Memory B cell (primary cell): Measurements from ENCODE around the gene SMPD2.
A peak's percentile ranks its signal among the peaks of the same experiment; 100 is the strongest.

Experiments
- ATAC-seq: fragments of 150-1000 bp; cut with Tn5 transposase; 2 replicates; pipeline ENCODE4 v1.10.0; 2021; ENCODE audit warnings: low read depth, mild to moderate bottlenecking, moderate library complexity
- DNase-seq, 2 donors: peaks; one replicate each; pipeline ENCODE4 v3.0.0; 2022; ENCODE audit warnings: low spot score in 2 of 2
- H3K27ac Mint-ChIP-seq: one replicate; pipeline ENCODE4 v1.8.0; 2022; ENCODE audit warnings: mild to moderate bottlenecking, moderate library complexity, mixed read lengths
- H3K27me3 Mint-ChIP-seq: one replicate; pipeline ENCODE4 v1.8.0; 2022; ENCODE audit warnings: mixed read lengths
- H3K36me3 Mint-ChIP-seq: one replicate; pipeline ENCODE4 v1.8.0; 2022; ENCODE audit warnings: mild to moderate bottlenecking, mixed read lengths
- H3K4me1 Mint-ChIP-seq: one replicate; pipeline ENCODE4 v1.8.0; 2022; ENCODE audit warnings: mixed read lengths
- H3K4me3 Mint-ChIP-seq: one replicate; pipeline ENCODE4 v1.8.0; 2022; ENCODE audit warnings: mild to moderate bottlenecking, moderate library complexity, mixed read lengths
- H3K9me3 Mint-ChIP-seq: one replicate; pipeline ENCODE4 v1.8.0; 2022; ENCODE audit warnings: mixed read lengths

Gene SMPD2

DNA sequence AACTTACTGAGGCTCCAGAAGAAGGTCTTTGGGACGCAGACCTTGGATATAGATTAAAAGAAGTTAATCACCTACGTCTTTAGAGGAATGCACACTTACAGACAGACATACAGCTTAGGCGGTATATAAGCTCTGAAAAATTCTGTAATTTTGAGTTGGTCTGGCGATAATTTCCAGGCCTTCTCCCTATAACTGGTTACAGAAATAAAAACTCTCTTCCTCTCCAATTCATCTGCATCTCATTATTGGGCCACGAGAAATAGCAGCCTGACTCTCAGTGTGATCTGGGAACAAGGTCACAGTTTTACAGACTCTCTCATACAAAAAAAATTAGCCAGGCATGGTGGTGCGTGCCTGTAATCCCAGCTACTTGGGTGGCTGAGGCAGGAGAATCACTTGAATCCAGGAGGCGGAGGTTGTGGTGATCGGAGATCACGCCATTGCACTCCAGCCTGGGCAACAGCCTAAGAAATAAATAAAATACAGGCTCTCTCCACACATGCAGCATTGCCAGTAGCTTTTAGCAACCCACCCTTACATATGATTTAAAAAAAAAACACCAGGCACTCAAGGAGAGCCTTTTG is 37.8 kb downstream of the SMPD2 start:
- peak overlapping the region; percentile 93 for H3K27ac Mint-ChIP-seq
- ATAC-seq (no peak), DNase-seq (no peak)
- H3K36me3 Mint-ChIP-seq: peaks cover 38% of the 10 kb centered on the region
- H3K4me1 Mint-ChIP-seq: peaks cover 47% of the 10 kb centered on the region
- peak overlapping the region; percentile 82 for H3K4me3 Mint-ChIP-seq
- H3K27me3 Mint-ChIP-seq: no peaks in the 10 kb centered on the region
- no peaks in the 10 kb centered on the region for H3K9me3 Mint-ChIP-seq

DNA sequence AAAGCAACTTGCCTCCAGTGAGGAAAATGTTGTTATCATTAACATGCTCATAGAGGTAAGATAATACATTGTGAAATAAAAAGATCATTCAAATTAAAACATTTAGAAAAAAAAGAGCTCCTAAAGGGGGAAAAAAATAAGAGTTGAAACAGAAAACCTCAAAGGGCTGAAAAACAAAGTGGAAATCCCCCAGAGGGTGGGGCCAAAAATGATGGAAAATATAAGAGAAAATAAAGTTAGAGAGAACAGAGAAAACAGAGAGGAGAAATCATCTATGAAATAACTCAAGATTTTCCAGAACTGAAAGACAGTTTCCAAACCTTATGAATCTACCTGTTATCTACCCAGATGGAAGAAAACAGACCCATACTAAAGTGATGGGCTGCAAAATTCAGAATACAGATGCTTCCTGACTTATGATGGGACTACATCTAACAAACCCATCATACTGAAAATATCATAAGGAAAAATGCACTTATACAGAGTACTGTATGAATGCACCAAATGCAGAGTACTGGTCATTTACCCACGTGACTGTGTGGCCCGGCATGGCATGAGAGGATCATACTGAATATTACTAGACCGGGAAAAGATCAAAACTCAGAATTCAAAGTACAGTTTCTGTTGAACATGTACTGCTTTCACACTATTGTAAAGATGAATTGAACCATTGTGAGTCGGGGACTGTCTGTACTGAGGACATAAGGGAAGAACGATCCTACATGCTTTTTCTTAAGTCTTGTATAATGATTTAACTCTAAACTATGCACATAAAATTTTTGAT is 38.5 kb downstream of the SMPD2 start:
- peak overlapping the region; percentile 93 for H3K27ac Mint-ChIP-seq
- peaks cover 33% of the 10 kb centered on the region for H3K36me3 Mint-ChIP-seq
- H3K4me3 Mint-ChIP-seq: peak overlapping the region; percentile 82
- ATAC-seq (no peak), DNase-seq (no peak)
- no peaks in the 10 kb centered on the region for H3K27me3 Mint-ChIP-seq
- H3K9me3 Mint-ChIP-seq: no peaks in the 10 kb centered on the region
- H3K4me1 Mint-ChIP-seq: peaks cover 49% of the 10 kb centered on the region

DNA sequence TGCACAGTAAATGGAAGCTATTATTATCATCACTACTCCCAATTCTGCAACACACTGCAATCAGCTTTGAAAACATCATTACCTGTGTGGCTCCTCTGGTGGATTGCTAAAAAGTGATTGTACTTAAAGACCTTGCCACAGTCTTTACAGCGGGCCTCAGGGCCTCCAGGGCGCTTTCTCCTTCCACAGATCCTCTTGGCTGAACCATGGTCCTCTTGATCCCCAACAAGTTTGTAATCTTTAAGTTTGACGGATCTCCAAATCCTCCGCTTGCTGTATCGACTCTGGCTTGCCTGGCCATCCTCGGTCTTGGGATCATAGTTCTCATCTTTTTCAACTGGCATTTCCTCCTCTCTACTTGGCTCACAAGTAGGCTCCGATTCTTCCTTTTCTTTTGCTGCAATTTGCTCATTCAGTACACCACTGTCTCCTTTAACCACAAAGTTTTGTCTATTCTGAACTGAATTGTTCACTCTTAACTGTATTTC is 40.5 kb downstream of the SMPD2 start:
- Mint-ChIP-seq H3K27me3 (no peaks in the 10 kb centered on the region), H3K36me3 (peaks cover 24% of the 10 kb centered on the region), H3K9me3 (no peaks in the 10 kb centered on the region), H3K27ac (peak overlapping the region; percentile 95), H3K4me1 (peaks cover 46% of the 10 kb centered on the region), H3K4me3 (peak overlapping the region; percentile 97)
- no peak for DNase-seq
- ATAC-seq: no peak

DNA sequence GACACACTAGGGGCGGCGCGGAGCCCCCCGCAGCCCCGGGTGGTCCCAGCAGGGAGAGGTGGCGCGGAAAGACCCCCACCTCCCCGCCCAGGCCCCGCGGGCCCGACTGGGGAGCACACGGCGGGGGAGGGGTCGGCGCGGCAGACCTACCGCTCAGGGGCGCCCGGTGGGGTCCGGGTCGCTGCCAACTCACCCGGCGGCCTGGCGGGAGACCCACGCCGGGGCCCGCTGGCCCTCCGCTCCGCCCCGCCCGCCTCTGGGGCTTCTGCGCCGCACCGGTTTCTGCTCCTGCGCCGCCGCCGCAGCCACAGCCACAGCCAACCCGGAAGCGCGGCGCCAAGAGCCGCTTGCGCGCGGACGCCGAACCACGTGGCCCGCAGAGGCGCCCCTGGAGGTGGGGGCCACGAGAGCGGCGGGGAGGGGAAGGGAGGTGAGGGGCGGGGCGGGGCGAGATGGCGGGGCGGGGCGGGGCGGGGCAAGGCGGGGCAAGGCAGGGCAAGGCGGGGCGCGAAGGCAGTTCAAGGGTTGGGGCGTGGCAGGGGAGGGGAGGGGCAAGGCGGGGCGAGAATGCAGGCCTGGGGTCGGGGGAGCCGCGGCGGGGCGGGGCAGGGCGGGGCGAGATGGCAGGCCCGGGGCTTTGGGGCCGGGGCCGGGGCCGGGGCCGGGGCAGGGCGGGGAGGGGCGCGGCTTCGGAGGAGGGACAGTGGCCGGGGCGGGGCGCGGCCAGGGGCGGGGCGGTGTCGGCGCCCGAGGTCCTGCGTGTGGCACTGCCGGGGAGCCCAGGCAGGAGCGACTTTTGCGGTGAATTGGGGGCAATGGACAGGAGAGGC is 42.6 kb downstream of the SMPD2 start, which contains the start of gene ZBTB24:
ZBTB24 (minus strand) TSS at position 315 of the 830 bp plus-strand sequence. CDS start 1,193 bp downstream, outside the sequence.
- ATAC-seq (peak; percentile 82), DNase-seq (peak; percentile 77 to 86)
- peaks cover 38% of the 10 kb centered on the region for H3K4me1 Mint-ChIP-seq
- peak within 1 kb of the TSS; percentile 97 for H3K4me3 Mint-ChIP-seq
- peaks cover 19% of the 10 kb centered on the region for H3K36me3 Mint-ChIP-seq
- no peaks in the 10 kb centered on the region for H3K27me3 Mint-ChIP-seq
- H3K27ac Mint-ChIP-seq: peak within 1 kb of the TSS; percentile 95
- H3K9me3 Mint-ChIP-seq: no peaks in the 10 kb centered on the region

DNA sequence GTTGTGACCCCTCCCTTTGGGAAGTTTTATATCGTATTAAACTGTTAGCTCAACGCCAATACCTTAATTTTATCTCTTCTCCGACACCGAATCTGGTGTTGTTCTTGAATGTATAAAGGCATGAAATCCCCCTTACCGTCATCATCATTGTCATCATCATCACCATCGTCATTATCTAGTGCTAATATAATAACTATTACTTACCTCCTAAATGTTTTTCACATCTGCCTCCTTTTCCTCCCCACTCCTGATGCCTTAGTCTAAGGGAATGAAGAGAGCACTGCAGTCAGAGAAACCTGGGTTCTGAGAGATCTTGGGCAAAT is 43.2 kb downstream of the SMPD2 start:
- no peak for DNase-seq
- peaks cover 18% of the 10 kb centered on the region for H3K36me3 Mint-ChIP-seq
- H3K27ac Mint-ChIP-seq: peak overlapping the region; percentile 95
- peak overlapping the region; percentile 81 for H3K4me3 Mint-ChIP-seq
- H3K9me3 Mint-ChIP-seq: no peaks in the 10 kb centered on the region
- ATAC-seq: peak; percentile 47
- H3K27me3 Mint-ChIP-seq: no peaks in the 10 kb centered on the region
- peaks cover 33% of the 10 kb centered on the region for H3K4me1 Mint-ChIP-seq

DNA sequence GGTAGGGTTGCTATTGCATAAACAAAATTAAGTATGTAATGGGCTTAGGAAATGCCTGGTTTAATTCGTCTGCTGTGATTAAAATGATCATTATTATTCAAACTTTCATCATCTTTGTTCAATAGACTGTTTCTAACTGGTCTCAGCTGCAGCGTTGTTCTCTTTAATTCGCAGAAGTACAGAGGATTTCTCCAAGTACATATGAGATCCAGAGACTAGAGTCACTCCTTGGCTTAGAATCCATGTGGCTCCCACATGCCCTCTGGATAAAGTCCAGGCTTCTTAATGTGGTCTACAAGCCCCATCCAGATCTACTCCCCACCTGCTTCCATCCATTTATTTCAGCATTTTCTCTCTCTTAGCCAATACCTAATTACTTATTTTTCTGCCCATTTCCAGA is 43.6 kb downstream of the SMPD2 start:
- DNase-seq (no peak), ATAC-seq (no peak)
- no peaks in the 10 kb centered on the region for H3K9me3 Mint-ChIP-seq
- H3K4me1 Mint-ChIP-seq: peaks cover 28% of the 10 kb centered on the region
- H3K36me3 Mint-ChIP-seq: peaks cover 14% of the 10 kb centered on the region
- peak overlapping the region; percentile 95 for H3K27ac Mint-ChIP-seq
- H3K27me3 Mint-ChIP-seq: no peaks in the 10 kb centered on the region
- H3K4me3 Mint-ChIP-seq: peak overlapping the region; percentile 81

DNA sequence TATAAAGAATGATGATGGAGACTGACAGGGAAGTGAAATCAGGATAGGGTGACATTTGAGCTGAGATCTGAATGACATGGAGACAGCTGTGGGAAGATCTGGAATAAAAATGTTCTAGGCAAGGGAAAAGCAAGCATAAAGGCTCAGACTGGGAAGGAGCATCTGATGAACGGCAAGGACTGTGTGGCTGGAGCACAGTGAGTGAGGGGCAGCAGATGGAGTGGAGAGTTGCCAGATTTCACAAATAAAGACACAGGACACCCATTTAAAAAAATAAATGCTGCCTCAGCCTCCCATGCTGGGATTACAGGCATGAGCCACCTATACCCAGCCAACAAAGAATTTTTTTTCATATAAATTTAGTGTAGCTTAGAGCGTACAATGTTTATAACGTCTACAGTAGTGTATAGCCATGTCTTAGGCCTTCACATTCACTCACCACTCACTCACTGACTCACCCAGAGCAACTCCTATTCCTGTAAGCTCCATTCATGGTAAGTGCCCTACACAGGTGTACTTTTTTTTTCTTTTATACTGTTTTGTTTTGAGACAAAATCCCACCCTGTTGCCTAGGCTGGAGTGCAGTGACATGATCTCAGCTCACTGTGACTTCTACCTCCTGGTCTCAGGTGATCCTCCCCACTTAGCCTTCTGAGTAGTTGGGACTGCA is 44.9 kb downstream of the SMPD2 start:
- Mint-ChIP-seq H3K9me3 (no peaks in the 10 kb centered on the region), H3K4me1 (peaks cover 20% of the 10 kb centered on the region), H3K27ac (peak overlapping the region; percentile 95), H3K36me3 (peaks cover 11% of the 10 kb centered on the region), H3K27me3 (no peaks in the 10 kb centered on the region), H3K4me3 (no peak overlapping the region)
- DNase-seq: no peak
- ATAC-seq: no peak

DNA sequence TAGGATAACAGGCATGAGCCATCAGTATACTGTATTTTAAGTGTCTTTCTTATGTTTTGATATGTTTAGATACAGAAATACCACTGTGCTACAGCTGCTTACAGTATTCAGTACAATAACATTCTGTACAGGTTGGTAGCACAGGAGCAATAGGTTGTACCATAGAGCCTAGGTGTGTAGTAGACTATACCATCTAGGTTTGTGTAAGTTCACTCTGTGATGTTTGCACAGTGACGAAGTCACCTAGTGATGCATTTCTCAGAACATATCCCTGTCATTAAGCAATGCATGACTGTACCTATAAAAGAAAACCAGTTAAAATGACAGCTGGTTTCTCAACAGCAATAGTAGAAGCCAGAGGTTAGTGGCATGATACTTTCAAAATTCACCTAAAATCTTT is 45.5 kb downstream of the SMPD2 start:
- DNase-seq (no peak), ATAC-seq (no peak)
- Mint-ChIP-seq H3K27me3 (no peaks in the 10 kb centered on the region), H3K36me3 (peaks cover 9% of the 10 kb centered on the region), H3K4me1 (peaks cover 17% of the 10 kb centered on the region), H3K9me3 (no peaks in the 10 kb centered on the region), H3K4me3 (no peak overlapping the region), H3K27ac (peak overlapping the region; percentile 4)

DNA sequence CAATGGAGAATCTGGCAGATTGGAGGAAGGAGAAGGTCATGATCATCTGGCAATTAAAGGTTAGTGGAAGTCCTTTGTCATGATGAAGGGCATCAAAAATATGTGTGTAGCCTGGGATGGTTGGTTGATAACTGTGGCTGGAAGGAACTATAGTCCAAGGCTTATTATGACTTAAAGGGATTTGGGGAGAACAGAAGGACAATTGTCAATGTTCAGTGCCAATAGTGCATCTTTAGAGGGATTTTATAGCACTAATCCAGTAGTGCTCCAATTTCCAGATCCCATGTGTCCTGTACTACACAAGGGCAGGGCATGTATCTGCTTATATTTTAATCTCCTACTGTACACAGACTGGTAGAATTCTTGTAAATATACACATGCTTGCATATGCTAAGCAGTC is 47.5 kb downstream of the SMPD2 start:
- no peak for ATAC-seq
- no peaks in the 10 kb centered on the region for H3K36me3 Mint-ChIP-seq
- H3K9me3 Mint-ChIP-seq: no peaks in the 10 kb centered on the region
- no peak for DNase-seq
- no peak overlapping the region for H3K27ac Mint-ChIP-seq
- H3K4me1 Mint-ChIP-seq: peaks cover 11% of the 10 kb centered on the region
- H3K4me3 Mint-ChIP-seq: no peak overlapping the region
- H3K27me3 Mint-ChIP-seq: no peaks in the 10 kb centered on the region

DNA sequence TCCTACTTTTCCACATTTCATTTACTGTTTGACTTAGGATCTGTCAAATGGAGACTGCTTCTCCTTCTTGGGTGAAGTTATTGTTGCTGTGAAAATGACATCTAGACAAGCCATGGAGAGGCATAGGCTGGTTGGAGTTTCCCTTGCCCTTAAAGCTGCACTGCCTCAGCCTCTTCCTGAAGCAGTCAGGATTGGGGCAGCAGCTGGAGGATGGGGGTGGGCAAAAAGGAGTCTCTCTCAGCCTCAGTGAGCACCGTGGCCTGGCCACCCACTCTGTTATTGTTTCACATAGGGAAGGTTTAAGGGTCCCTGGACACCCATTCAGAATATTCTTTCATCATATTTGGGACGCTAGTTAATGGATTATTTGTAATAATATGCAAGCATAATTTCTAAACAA is 50.2 kb downstream of the SMPD2 start:
- no peak for ATAC-seq
- no peak for DNase-seq
- H3K27ac Mint-ChIP-seq: no peak overlapping the region
- no peak overlapping the region for H3K4me3 Mint-ChIP-seq
- no peaks in the 10 kb centered on the region for H3K27me3 Mint-ChIP-seq
- no peaks in the 10 kb centered on the region for H3K9me3 Mint-ChIP-seq
- H3K4me1 Mint-ChIP-seq: peaks cover 13% of the 10 kb centered on the region
- H3K36me3 Mint-ChIP-seq: no peaks in the 10 kb centered on the region

DNA sequence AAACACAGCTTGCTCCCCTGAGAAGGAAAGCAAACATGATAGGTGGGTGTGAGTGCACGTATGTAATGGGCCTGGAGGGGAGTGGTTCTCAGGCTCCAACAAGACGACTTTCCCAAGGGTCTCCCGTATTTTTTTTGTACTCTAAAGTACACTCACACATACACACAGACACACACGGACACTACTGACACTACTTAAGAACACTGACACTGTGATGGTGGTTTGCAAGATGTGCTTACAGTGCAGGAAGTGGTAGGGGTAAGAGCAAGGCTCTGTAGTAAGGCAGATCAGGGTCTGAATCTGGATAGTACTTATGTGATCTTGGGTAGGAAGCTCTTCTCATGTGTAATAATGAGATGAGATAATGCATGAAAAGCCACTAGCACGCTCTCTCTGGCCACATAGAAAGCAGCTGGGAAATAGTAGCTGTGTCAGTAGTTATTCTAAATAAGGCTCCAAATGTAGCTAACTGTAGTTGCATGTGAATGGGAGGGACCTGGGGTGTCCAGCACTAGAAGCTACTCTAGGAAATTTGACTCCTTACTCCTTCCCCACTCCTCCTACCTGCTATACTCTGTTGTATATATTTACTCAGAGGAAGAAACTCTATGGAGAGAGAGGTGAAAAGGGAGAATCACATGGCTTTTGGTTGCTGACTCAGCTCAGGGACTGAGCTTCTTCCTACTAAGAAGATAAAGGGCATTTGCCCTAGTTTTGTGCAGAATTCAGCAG is 50.8 kb downstream of the SMPD2 start:
- no peaks in the 10 kb centered on the region for H3K9me3 Mint-ChIP-seq
- H3K27ac Mint-ChIP-seq: peak overlapping the region; percentile 49
- peaks cover 14% of the 10 kb centered on the region for H3K4me1 Mint-ChIP-seq
- no peak overlapping the region for H3K4me3 Mint-ChIP-seq
- no peak for DNase-seq
- no peaks in the 10 kb centered on the region for H3K36me3 Mint-ChIP-seq
- ATAC-seq: no peak
- H3K27me3 Mint-ChIP-seq: no peaks in the 10 kb centered on the region
